ENCODE results near the gene STC2. TPM values are rescaled to one million over a fixed set of nuclear protein-coding genes. Genes with fewer than 3 reads are reported as not detected.

Gene STC2
- total RNA-seq, 4 donors from 2014 or later: 3.8 to 12.0 (median 8.7) TPM

- Histone ChIP-seq H3K27me3 (no peaks in the 10 kb centered on the region), H3K4me3 (replicated peaks in 1 of 3) (no peak overlapping the region), H3K27ac (no peak overlapping the region), H3K4me1 (no peaks in the 10 kb centered on the region), H3K9me3 (no peaks in the 10 kb centered on the region), H3K36me3 (no peaks in the 10 kb centered on the region)
- 82 to 84% methylated on average over 12 to 13 of the region's 13 CpGs for WGBS, 2 donors
- no peak for TF ChIP-seq POLR2A (IDR thresholded peaks at IDR 0.05)
- TF ChIP-seq CTCF (IDR thresholded peaks at IDR 0.05): no peak
- intact Hi-C loops (cut with DNase I): no loop called here
- DNase-seq: no peak
Observed at GRCh38 chr5:173303878-173304590, 24.2 kb downstream of the STC2 start.

- no peak for TF ChIP-seq CTCF (IDR thresholded peaks at IDR 0.05)
- no peak for TF ChIP-seq POLR2A (IDR thresholded peaks at IDR 0.05)
- no peaks in the 10 kb centered on the region for H3K36me3 ChIP-seq
- WGBS, 2 donors: 78 to 89% methylated on average over 6 of the region's 6 CpGs
- H3K27me3 ChIP-seq: no peaks in the 10 kb centered on the region
- no peak overlapping the region for H3K27ac ChIP-seq
- H3K4me1 ChIP-seq: no peaks in the 10 kb centered on the region
- DNase-seq: no peak
- no peaks in the 10 kb centered on the region for H3K9me3 ChIP-seq
- no peak overlapping the region for H3K4me3 ChIP-seq (replicated peaks in 1 of 3)
- intact Hi-C loops (cut with DNase I): no loop called here
Observed at GRCh38 chr5:173302546-173303155, 25.6 kb downstream of the STC2 start.

- DNase-seq: no peak
- 64 to 73% methylated on average over 17 of the region's 17 CpGs for WGBS, 2 donors
- Histone ChIP-seq H3K36me3 (no peaks in the 10 kb centered on the region), H3K9me3 (no peaks in the 10 kb centered on the region), H3K27ac (no peak overlapping the region), H3K27me3 (no peaks in the 10 kb centered on the region), H3K4me3 (replicated peaks in 1 of 3) (no peak overlapping the region), H3K4me1 (no peaks in the 10 kb centered on the region)
- TF ChIP-seq CTCF (IDR thresholded peaks at IDR 0.05): no peak
- no peak for TF ChIP-seq POLR2A (IDR thresholded peaks at IDR 0.05)
- intact Hi-C loops (cut with DNase I): no loop called here
Observed at GRCh38 chr5:173301695-173302545, 26.3 kb downstream of the STC2 start.

GRCh38 chr5:173300389-173301047 is 27.7 kb downstream of the STC2 start:
- no peak for DNase-seq
- WGBS, 2 donors: 93 to 94% methylated on average over 6 of the region's 6 CpGs
- intact Hi-C loops (cut with DNase I): no loop called here
- H3K36me3 ChIP-seq: no peaks in the 10 kb centered on the region
- no peak overlapping the region for H3K4me3 ChIP-seq (replicated peaks in 1 of 3)
- no peaks in the 10 kb centered on the region for H3K4me1 ChIP-seq
- H3K27ac ChIP-seq: no peak overlapping the region
- H3K27me3 ChIP-seq: no peaks in the 10 kb centered on the region
- no peaks in the 10 kb centered on the region for H3K9me3 ChIP-seq
- TF ChIP-seq CTCF (IDR thresholded peaks at IDR 0.05) (no peak), POLR2A (IDR thresholded peaks at IDR 0.05) (no peak)

Data from thyroid gland (tissue), 4 donors.